GM18508 (cell line): ENCODE results near the gene KATNB1.
"Not testable (repeated sequence)": the region's sequence is repeated elsewhere in the genome, so short reads cannot be mapped to it uniquely, and the experiment has no call there.

Experiments
- ATAC-seq: cut with Tn5 transposase; IDR thresholded peaks from one replicate; pipeline ENCODE4 v1.9.1; 2021; ENCODE audit warnings: moderate number of reproducible peaks; ENCODE audit not compliant: insufficient read depth, unreplicated experiment

The KATNB1 gene

DNA sequence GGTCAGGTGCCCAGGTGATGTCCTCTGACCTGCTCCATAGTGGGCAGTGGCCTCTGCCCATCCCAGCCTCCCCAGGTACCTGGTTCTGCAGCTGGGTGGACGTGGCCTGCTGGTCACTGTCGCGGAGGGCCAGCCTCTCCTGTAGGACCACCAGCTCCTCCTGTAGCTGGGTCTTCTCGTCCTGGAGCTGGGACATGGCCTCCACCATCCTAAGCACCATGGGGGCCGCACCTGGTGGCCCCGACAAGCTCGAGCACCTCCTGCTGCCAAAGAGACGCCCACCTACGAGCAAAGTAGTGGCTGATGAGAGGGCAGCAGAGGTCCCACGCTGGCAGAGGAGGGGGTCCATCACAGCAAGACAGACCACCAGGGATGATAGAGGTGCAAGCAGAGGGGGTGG lies 49.8 kb downstream of the KATNB1 start:
- ATAC-seq = no peak

GRCh38 chr16:57785924-57786323 lies 50.4 kb downstream of the KATNB1 start:
- no peak for ATAC-seq

DNA sequence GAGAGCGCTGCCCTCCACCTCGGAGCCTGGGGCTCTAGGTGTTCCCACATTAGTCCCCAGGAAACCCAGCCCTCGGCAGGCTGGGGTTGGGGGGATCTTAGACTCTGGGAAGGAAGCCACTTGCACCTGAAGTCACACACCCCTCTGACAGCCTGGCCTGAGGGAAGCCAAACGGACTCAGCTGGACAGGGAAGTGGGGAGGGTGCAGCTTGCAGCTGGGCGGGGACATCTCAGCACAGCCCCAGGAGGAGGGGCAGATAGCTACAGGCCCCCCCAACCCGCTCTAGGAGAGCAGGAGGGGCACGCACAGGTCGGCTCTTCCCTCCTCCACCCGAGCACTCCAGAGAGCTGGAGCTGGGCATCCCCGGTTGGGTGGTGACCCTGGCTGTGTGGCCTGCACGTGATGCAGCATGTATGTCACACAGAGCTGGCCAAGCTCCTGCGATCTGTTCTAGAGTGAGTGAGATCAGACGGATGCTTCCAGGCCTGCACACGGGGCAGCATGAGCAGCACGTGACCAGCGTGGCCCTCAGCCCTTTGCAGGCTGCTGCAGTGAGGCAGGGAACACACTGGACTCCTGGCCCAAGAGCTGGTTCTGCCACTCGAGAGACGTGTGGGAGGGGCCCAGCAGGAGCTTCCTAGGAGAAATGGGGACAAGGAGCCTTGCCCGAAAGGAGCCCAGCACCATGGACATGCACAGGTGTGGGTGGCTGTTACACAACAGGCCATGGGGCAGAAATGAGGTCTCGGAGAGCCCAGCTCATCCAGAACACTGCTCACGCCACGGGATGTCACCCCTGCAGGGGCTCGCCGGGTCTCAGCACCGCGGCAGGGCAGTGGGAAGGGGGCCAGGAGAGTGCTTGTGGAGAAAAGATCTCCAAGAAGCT lies 51.3 kb downstream of the KATNB1 start:
- ATAC-seq = no peak

GRCh38 chr16:57787519-57787905 lies 51.9 kb downstream of the KATNB1 start:
- no peak for ATAC-seq

- no peak for ATAC-seq
Measured at GRCh38 chr16:57788252-57788841, 52.8 kb downstream of the KATNB1 start.

GRCh38 chr16:57788951-57789350 lies 53.4 kb downstream of the KATNB1 start:
- ATAC-seq = no peak

GRCh38 chr16:57791195-57791892 lies 55.8 kb downstream of the KATNB1 start:
- ATAC-seq = no peak

GRCh38 chr16:57791893-57792461 lies 56.4 kb downstream of the KATNB1 start:
- no peak for ATAC-seq

DNA sequence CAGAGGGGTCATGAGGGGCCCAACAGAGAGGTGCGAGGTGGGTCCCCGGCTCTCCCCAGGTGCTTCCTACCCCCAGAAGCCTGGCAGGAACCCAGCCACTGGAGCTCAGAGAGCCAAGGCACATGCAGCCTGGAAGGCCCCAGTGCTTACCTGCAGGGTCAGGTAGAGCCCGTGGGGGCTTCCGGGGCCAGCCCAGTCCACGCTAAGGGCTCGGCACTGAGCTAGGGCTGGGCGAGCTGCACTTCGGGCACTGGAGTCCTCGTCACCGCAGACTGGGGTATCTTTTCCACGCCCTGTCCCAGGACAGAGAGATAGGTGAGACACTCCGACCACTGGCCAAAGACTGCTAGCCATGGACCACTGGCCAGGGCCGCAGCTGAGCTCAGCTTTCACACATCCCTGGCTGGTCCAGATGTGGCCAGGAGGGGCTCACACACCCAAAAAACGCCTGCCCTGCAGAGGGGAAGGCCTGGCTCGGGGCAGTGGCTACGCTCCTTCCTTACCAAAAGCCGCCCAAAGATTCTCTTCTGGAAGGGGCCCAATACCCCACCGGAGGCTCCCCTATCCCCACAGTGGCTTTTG lies 59.4 kb downstream of the KATNB1 start:
- ATAC-seq = no peak

DNA sequence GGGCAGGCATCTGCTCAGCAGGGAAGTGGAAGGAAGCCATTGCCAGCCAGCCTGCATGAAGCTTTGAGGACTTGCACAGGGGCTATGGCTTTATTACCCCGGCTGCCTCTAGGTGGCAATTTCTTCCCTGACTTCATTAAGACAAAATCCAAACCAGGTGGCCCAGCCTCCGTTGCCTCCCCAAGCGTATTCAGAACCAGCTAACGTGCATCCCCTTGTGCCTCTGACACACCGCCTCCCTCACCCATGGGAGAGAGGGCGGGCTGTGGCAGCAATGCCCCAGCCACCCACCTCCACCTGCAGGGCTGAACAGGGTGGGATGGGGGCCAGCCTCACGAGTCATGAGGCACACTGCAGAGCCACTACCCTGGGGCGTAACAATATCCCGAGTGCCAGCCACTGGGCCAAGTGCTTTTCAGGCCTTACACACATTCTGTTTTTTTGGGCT lies 59.9 kb downstream of the KATNB1 start:
- no peak for ATAC-seq

- not testable (repeated sequence) for ATAC-seq
Measured at GRCh38 chr16:57796014-57796413, 60.4 kb downstream of the KATNB1 start.

- no peak for ATAC-seq
Measured at GRCh38 chr16:57797216-57797525, 61.6 kb downstream of the KATNB1 start.

DNA sequence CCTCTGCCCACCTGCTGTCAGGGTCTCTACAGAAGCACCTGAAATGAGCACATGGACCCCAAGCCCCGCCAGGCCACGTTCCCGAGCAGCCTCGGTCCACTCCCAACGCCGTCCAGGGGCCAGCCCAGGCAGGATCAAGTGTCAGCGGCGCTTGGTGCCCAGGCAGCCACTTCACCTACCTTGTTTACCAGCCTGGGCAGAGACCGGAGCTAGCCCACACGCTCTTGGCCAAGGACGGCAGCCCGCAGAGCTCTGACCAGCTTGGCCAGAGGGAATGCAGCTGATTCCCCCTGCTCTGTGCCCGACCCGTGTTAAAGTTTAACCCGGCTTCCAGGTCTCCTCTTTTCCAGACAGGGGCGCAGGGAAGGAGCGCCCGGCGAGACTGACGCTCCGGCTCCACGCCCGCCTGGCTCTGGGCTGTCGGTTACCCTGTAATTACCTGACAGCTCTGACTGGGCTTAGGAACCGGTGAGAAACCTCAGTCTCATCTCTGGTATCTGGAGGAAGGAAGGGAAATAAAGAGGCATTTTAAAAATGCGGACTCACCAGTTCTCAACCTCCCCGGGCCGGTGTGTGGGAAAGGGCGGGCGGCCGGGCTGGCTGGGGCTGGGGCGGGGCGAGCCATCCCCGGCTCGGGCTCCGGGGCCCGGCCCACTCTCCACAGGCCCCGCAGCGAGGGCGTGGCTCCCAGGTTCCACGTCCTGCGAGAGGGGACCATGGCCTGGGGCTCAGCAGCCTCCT lies 62.1 kb downstream of the KATNB1 start:
- no peak for ATAC-seq

DNA sequence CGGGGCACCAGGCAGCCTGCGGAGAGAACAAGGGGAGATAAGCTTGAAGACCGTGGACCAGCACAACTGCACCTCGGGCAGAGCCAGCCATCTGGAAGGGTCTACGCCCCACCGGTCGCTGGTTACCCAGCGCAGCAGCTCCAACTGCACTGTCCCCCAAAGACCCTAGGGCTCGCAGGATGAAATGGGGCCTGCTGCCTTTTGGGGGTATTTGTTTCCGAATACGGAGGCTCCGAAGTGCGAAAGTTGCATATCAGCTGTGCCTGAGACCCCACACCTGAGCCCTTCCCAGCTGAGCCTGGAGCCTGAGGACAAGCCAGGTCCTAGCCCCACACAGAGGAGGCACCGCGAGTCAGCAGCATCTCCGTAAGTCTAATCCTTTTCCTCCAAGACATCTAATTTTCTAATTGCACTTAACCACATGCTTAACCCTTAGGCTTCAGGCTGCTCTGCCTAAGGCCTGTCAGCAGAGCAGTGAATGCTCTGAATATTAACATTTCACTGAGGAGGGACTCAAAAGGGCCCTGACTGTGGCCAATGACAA lies 62.8 kb downstream of the KATNB1 start:
- ATAC-seq = no peak

- ATAC-seq = no peak
Measured at GRCh38 chr16:57798953-57799599, 63.5 kb downstream of the KATNB1 start.

DNA sequence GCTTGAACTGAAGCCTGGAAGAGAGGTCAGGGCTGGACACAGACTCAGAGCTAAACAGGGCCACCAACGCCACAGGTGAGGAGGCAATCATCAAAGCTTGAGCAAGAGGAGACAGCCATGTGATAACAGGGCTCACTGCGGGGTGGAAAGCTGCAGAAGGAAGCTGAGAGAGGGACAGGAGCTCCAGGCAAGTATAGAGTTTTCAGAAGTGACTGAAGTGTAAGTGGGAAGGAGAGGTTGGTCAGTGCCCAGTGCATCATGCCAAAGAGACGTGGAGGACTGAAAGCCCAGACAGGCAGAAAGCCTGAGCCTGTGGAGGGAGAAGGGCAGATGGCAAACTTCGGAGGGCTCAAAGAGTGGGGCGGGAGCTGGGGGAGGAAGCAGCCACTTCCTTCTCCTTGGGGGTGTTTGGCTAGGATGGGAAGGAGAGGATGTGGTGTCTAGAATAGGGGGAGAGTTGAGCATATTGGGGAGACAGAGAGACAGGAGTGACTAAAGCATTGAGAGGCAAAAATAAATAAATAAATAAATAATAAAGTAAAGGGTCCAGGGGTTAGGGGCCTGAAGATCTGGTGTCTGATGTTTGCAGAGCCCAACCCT lies 64.1 kb downstream of the KATNB1 start:
- no peak for ATAC-seq

DNA sequence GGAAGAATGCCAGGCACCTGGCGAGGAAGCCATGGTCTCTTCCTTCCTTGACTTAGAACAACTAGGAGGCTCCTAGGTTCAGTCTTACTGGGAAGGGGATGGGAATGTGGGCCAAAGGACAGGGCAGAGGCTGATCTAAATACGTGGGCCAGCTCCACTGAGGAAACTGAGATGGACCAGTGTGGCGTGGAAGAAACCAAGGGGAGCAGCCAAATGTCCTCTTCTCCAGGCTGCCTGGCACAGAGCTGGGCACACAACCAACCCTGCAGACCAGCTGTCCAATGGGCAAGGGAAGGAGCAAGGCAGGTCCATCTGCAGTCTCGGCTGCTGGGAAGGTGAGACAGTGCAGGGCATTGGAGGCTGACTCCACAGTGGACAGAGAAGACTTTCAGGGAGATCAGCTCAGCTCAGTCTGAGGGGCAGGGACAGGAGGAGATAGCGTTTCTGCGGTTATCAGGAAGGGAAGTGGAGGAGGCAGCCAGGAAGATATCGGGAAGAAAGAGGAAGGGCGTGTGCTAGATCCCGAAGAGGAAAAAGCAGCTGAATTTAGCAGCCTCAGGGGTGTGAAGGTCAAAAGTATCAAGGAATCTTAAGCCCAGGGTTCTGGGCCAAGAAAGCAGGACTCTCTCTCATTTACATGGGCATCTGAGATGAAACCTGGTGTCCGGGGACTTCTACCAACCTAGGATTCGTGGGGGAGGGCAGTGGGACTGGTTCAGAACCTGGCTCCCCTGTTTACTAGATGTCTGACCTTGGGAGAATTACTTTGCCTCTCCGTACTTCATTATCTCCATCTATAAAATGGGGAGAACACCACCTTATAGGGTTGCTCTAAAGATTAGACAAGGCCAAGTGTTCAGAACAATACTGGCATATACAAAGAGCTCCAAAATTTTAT lies 64.9 kb downstream of the KATNB1 start:
- no peak for ATAC-seq
